Measurements from ENCODE around the gene NADK.

GRCh38 chr1:1779320-1779675 lies 1.0 kb upstream of the NADK start:
- no peak for TF ChIP-seq EZH2phosphoT487 (IDR thresholded peaks at IDR 0.05; ENCODE audit: borderline replicate concordance, low read length)
- peak; percentile 33 for TF ChIP-seq CTCF (IDR thresholded peaks at IDR 0.05; ENCODE audit: low read depth, low read length, poor library complexity, severe bottlenecking)
